Liver (tissue), 9 donors: ENCODE data around the gene AHSG. TPM values are rescaled to one million over a fixed set of nuclear protein-coding genes. Genes with fewer than 3 reads are reported as not detected.

ENCODE experiments used
- DNase-seq: peaks from one replicate; pipeline ENCODE4 v3.0.0-alpha.2; 2017; ENCODE audit warnings: low spot score
- H3K27ac ChIP-seq, 2 donors: one replicate each; pipeline ENCODE4 v1.7.0; 2013; ENCODE audit warnings: inconsistent platforms in 2 of 2, low read length in 2 of 2, control low read depth in 1 of 2, low read depth in 1 of 2, mild to moderate bottlenecking in 1 of 2
- H3K27me3 ChIP-seq, 4 donors: one replicate each; pipeline versions ENCODE4 v1.6.1 to v1.7.0; 2013; ENCODE audit warnings: low read length in 3 of 4, inconsistent platforms in 1 of 4, mild to moderate bottlenecking in 1 of 4, moderate library complexity in 1 of 4; ENCODE audit not compliant: control insufficient read depth in 4 of 4, insufficient read depth in 4 of 4
- H3K36me3 ChIP-seq, 4 donors: one replicate each; pipeline versions ENCODE4 v1.6.1 to v1.7.0; 2013; ENCODE audit warnings: low read length in 3 of 4, mild to moderate bottlenecking in 3 of 4, low read depth in 1 of 4, moderate library complexity in 1 of 4; ENCODE audit not compliant: control insufficient read depth in 4 of 4, insufficient read depth in 3 of 4
- H3K4me1 ChIP-seq, 4 donors: one replicate each; pipeline versions ENCODE4 v1.6.1 to v1.7.0; 2013; ENCODE audit warnings: low read length in 3 of 4, mild to moderate bottlenecking in 3 of 4, moderate library complexity in 1 of 4; ENCODE audit not compliant: control insufficient read depth in 4 of 4, insufficient read depth in 4 of 4
- H3K4me3 ChIP-seq, 3 donors: one replicate each; pipeline versions ENCODE4 v1.6.1 to v1.7.0; 2013; ENCODE audit warnings: low read length in 3 of 3, control low read depth in 1 of 3, low read depth in 1 of 3, mild to moderate bottlenecking in 1 of 3
- H3K9ac ChIP-seq, 2 donors: one replicate each; pipeline ENCODE4 v1.7.0; 2013; ENCODE audit warnings: low read length in 2 of 2, mild to moderate bottlenecking in 2 of 2, moderate library complexity in 2 of 2, control low read depth in 1 of 2, low read depth in 1 of 2
- H3K9me3 ChIP-seq, 4 donors: one replicate each; pipeline versions ENCODE4 v1.6.1 to v1.7.0; 2013; ENCODE audit warnings: low read length in 3 of 4; ENCODE audit not compliant: control insufficient read depth in 4 of 4
- ATF3 ChIP-seq: IDR thresholded peaks from 2 replicates; pipeline ENCODE4 v1.6.1; 2016; ENCODE audit warnings: antibody characterized with exemption
- CTCF ChIP-seq: fragments of 150-350 bp; IDR thresholded peaks from 2 replicates; pipeline ENCODE4 v1.5.1; 2017; ENCODE audit warnings: improper control_type of control experiment, low read depth, low read length; ENCODE audit not compliant: missing input control
- EGR1 ChIP-seq, 2 donors: IDR thresholded peaks; 2 replicates each; pipeline ENCODE4 v1.6.1; 2016 to 2018; ENCODE audit warnings: antibody characterized with exemption in 2 of 2, low read depth in 2 of 2
- FOXA1 ChIP-seq: IDR thresholded peaks from 2 replicates; pipeline ENCODE4 v1.6.1; 2016; ENCODE audit warnings: antibody characterized with exemption
- FOXA2 ChIP-seq: IDR thresholded peaks from 2 replicates; pipeline ENCODE4 v1.6.1; 2016; ENCODE audit warnings: antibody characterized with exemption
- GABPA ChIP-seq, 2 donors: IDR thresholded peaks in 1 of 2; conservative IDR thresholded peaks in 1 of 2; 2 replicates each; pipeline ENCODE4 v1.6.1; 2016; ENCODE audit warnings: antibody characterized with exemption in 2 of 2, mild to moderate bottlenecking in 1 of 2, moderate library complexity in 1 of 2
- HNF4A ChIP-seq, 2 donors: conservative IDR thresholded peaks; 2 replicates each; pipeline ENCODE4 v1.6.1; 2016; ENCODE audit warnings: antibody characterized with exemption in 2 of 2, mild to moderate bottlenecking in 2 of 2
- HNF4G ChIP-seq: IDR thresholded peaks from 2 replicates; pipeline ENCODE4 v1.6.1; 2016; ENCODE audit warnings: antibody characterized with exemption
- JUND ChIP-seq, 2 donors: IDR thresholded peaks; 2 replicates each; pipeline ENCODE4 v1.6.1; 2016; ENCODE audit warnings: antibody characterized with exemption in 2 of 2
- MAX ChIP-seq: IDR thresholded peaks from 2 replicates; pipeline ENCODE4 v1.6.1; 2016; ENCODE audit warnings: antibody characterized with exemption
- NR2F2 ChIP-seq: IDR thresholded peaks from 2 replicates; pipeline ENCODE4 v1.6.1; 2016; ENCODE audit warnings: antibody characterized with exemption
- RAD21 ChIP-seq, 2 donors: IDR thresholded peaks; 2 replicates each; pipeline ENCODE4 v1.6.1; 2016; ENCODE audit warnings: antibody characterized with exemption in 2 of 2, mild to moderate bottlenecking in 2 of 2
- REST ChIP-seq: IDR thresholded peaks from 2 replicates; pipeline ENCODE4 v1.6.1; 2016; ENCODE audit warnings: antibody characterized with exemption, mild to moderate bottlenecking
- RXRA ChIP-seq, 2 donors: IDR thresholded peaks; 2 replicates each; pipeline ENCODE4 v1.6.1; 2017 to 2018; ENCODE audit warnings: antibody characterized with exemption in 2 of 2, mild to moderate bottlenecking in 1 of 2
- SP1 ChIP-seq: IDR thresholded peaks from 2 replicates; pipeline ENCODE4 v1.6.1; 2018; ENCODE audit warnings: antibody characterized with exemption, mild to moderate bottlenecking
- TAF1 ChIP-seq: conservative IDR thresholded peaks from 2 replicates; pipeline ENCODE4 v1.6.1; 2016; ENCODE audit warnings: antibody characterized with exemption, mild to moderate bottlenecking
- YY1 ChIP-seq: IDR thresholded peaks from 2 replicates; pipeline ENCODE4 v1.6.1; 2016; ENCODE audit warnings: antibody characterized with exemption, mild to moderate bottlenecking
- ZBTB33 ChIP-seq: IDR thresholded peaks from 2 replicates; pipeline ENCODE4 v1.6.1; 2016; ENCODE audit warnings: antibody characterized with exemption
- WGBS: extraction: QIAGEN DNeasy Blood & Tissue Kit; methylation state at CpG from one replicate; pipeline ENCODE4 v1.1.7; 2013; 5-methylcytosine and 5-hydroxymethylcytosine counted together
- polyA plus RNA-seq, 2 donors: library from polyadenylated mRNA; stranded (reverse) in 1 of 2; unstranded in 1 of 2; fragments of 200-250 nt in 1 of 2; fragments of >200 nt in 1 of 2; fragmentation: Nextera tagmentation in 1 of 2; extraction: Ambion mirVana in 1 of 2; gene quantifications; one replicate each; pipeline versions ENCODE4 v1.2.1 to v1.2.3, GENCODE V29; 2013 to 2015
- total RNA-seq, 2 donors: library from RNA; depleted of rRNA; stranded (reverse); fragments of >200 nt; gene quantifications; one replicate each; pipeline ENCODE4 v1.2.3, GENCODE V29; 2014
- donor health status: healthy.
- donor health status: healthy.
- donor health status: healthy.
- donor health status: healthy.
- donor health status: healthy.

AHSG gene
- total RNA-seq (1,000 to 10,000 TPM in 1 of 2 donors, 100 to 1,000 TPM in 1; 965 to 4,470 TPM), polyA plus RNA-seq (1,000 to 10,000 TPM; 1,784 to 2,316 TPM)

GRCh38 chr3:186612721-186613636 is at the start of gene AHSG:
Gene AHSG (plus strand): TSS chr3:186613060. CDS start chr3:186613142, 82 bp downstream.
- TF ChIP-seq ATF3 = peak; percentile 61
- TF ChIP-seq GABPA (IDR thresholded peaks at IDR 0.05 in 1 of 2, conservative IDR thresholded peaks at IDR 0.05 in 1 of 2) = peak in 1 of 2 donors; percentile 10
- TF ChIP-seq MAX = peak; percentile 89
- peak; percentile 92 to 97 for TF ChIP-seq JUND (IDR thresholded peaks at IDR 0.05)
- peak; percentile 90 for TF ChIP-seq FOXA2
- peak; percentile 88 for TF ChIP-seq ZBTB33
- TF ChIP-seq REST = peak; percentile 88
- peak; percentile 86 for TF ChIP-seq YY1
- peak; percentile 100 for TF ChIP-seq HNF4G
- TF ChIP-seq TAF1 = peak; percentile 90
- TF ChIP-seq SP1 = peak; percentile 99
- TF ChIP-seq HNF4A (conservative IDR thresholded peaks at IDR 0.05) = peak; percentile 99
- peak; percentile 85 to 95 for TF ChIP-seq RXRA (IDR thresholded peaks at IDR 0.05)
- TF ChIP-seq NR2F2 = no peak
- TF ChIP-seq FOXA1 = peak; percentile 94
- no peak for TF ChIP-seq CTCF
- peak; percentile 53 to 91 for TF ChIP-seq EGR1 (IDR thresholded peaks at IDR 0.05; ENCODE audit: low read depth in 2 of 2)
- TF ChIP-seq RAD21 (IDR thresholded peaks at IDR 0.05) = peak; percentile 49 to 61
- DNase-seq = peak; percentile 72
- Histone ChIP-seq H3K4me1 (peaks cover 10 to 67% (median 43%) of the 10 kb centered on the region in 4 donors), H3K9ac (peak within 1 kb of the TSS; percentile 79 to 86), H3K36me3 (peaks cover 0 to 6% (median 4%) of the 10 kb centered on the region in 4 donors), H3K27ac (peak within 1 kb of the TSS; percentile 85 to 87), H3K27me3 (no peaks in the 10 kb centered on the region), H3K9me3 (no peaks in the 10 kb centered on the region), H3K4me3 (peak within 1 kb of the TSS; percentile 50 to 85 (median 71))
- 35% methylated on average over 7 of the region's 7 CpGs for WGBS
